IMR-90 (cell line): ENCODE measurements around the gene TROAP. TPM values are rescaled to one million over a fixed set of nuclear protein-coding genes. Genes with fewer than 3 reads are reported as not detected.
"Not testable (repeated sequence)": the region's sequence is repeated elsewhere in the genome, so short reads cannot be mapped to it uniquely, and the experiment has no call there.

Experiments
- ATAC-seq: fragments of 200-7000 bp; cut with Tn5 transposase; 2 replicates; pipeline ENCODE4 v1.9.1; 2020; ENCODE audit warnings: low read depth, mild to moderate bottlenecking, moderate library complexity
- BruUV-seq: library from RNA; stranded (reverse); fragments of 400-500 nt; replicated peaks from 2 replicates; lab custom pipeline; 2021; lab: Mats Ljungman, UMichigan
- CTCF ChIA-PET: fragments of 300-600 bp; formaldehyde crosslinking; extraction: SDS; loops from one replicate; lab custom pipeline; 2021; ENCODE audit warnings: antibody characterized with exemption; lab: Yijun Ruan, JAX
- POLR2A ChIA-PET: fragments of 300-600 bp; sonication (Branson Sonifier 250); formaldehyde crosslinking; loops from one replicate; lab custom pipeline; 2022; ENCODE audit warnings: antibody characterized with exemption; ENCODE audit not compliant: unreplicated experiment; lab: Charles Lee
- DNase-seq: peaks from one replicate; pipeline ENCODE4 v3.0.0; 2013
- H2AFZ ChIP-seq: replicated peaks from 2 replicates; pipeline ENCODE3; 2013; ENCODE audit warnings: low read length, mild to moderate bottlenecking; ENCODE audit not compliant: poor library complexity
- H2AK5ac ChIP-seq: 2 replicates; pipeline ENCODE4 v1.6.1; 2013; ENCODE audit warnings: low read depth, low read length, inconsistent platforms
- H2AK9ac ChIP-seq: replicated peaks from 2 replicates; pipeline ENCODE3; 2013; ENCODE audit warnings: mild to moderate bottlenecking, low read depth, low read length, moderate library complexity; ENCODE audit not compliant: poor library complexity
- H2BK120ac ChIP-seq: 2 replicates; pipeline ENCODE4 v1.6.1; 2013; ENCODE audit warnings: low read depth, low read length, inconsistent platforms
- H2BK15ac ChIP-seq: 3 replicates; pipeline ENCODE4 v1.6.1; 2013; ENCODE audit warnings: low read depth, low read length, inconsistent platforms
- H2BK20ac ChIP-seq: 2 replicates; pipeline ENCODE4 v1.6.1; 2013; ENCODE audit warnings: low read depth, mild to moderate bottlenecking, inconsistent platforms, low read length, moderate library complexity
- H2BK5ac ChIP-seq: 2 replicates; pipeline ENCODE4 v1.6.1; 2013; ENCODE audit warnings: mild to moderate bottlenecking, low read depth, low read length, inconsistent platforms; ENCODE audit not compliant: poor library complexity, severe bottlenecking
- H3K14ac ChIP-seq: replicated peaks from 2 replicates; pipeline ENCODE4 v1.6.1; 2013; ENCODE audit warnings: low read depth, low read length, inconsistent platforms
- H3K18ac ChIP-seq: 2 replicates; pipeline ENCODE4 v1.6.1; 2013; ENCODE audit warnings: low read depth, low read length, control low read depth
- H3K23ac ChIP-seq: 2 replicates; pipeline ENCODE4 v1.6.1; 2013; ENCODE audit warnings: low read depth, low read length, inconsistent platforms
- H3K27ac ChIP-seq: 2 replicates; pipeline ENCODE4 v1.5.1; 2013; ENCODE audit warnings: mild to moderate bottlenecking, control low read depth, low read length; ENCODE audit not compliant: insufficient read depth
- H3K27me3 ChIP-seq: 2 replicates; pipeline ENCODE4 v1.6.1; 2013; ENCODE audit warnings: low read length; ENCODE audit not compliant: control insufficient read depth, insufficient read depth
- H3K36me3 ChIP-seq: 2 replicates; pipeline ENCODE4 v1.6.1; 2013; ENCODE audit warnings: low read length, mixed read lengths; ENCODE audit not compliant: control insufficient read depth, insufficient read depth
- H3K4ac ChIP-seq: 2 replicates; pipeline ENCODE4 v1.6.1; 2013; ENCODE audit warnings: low read depth, low read length, inconsistent platforms
- H3K4me1 ChIP-seq: 2 replicates; pipeline ENCODE4 v1.6.1; 2013; ENCODE audit warnings: low read length, mixed read lengths; ENCODE audit not compliant: control insufficient read depth, insufficient read depth
- H3K4me2 ChIP-seq: 2 replicates; pipeline ENCODE4 v1.6.1; 2013; ENCODE audit warnings: low read depth, mild to moderate bottlenecking, control low read depth, low read length, moderate library complexity
- H3K4me3 ChIP-seq: 2 replicates; pipeline ENCODE4 v1.5.1; 2013; ENCODE audit warnings: low read depth, mild to moderate bottlenecking, control low read depth, low read length, moderate library complexity; ENCODE audit not compliant: insufficient read depth
- H3K56ac ChIP-seq: 2 replicates; pipeline ENCODE4 v1.6.1; 2013; ENCODE audit warnings: low read length, inconsistent platforms; ENCODE audit not compliant: insufficient read depth; ENCODE audit errors: extremely low read depth
- H3K79me1 ChIP-seq, 2 experiments: 2 replicates each; pipeline ENCODE4 v1.6.1; 2013; ENCODE audit warnings: low read length in 2 of 2, inconsistent platforms in 1 of 2, low read depth in 1 of 2
- H3K9ac ChIP-seq: 2 replicates; pipeline ENCODE4 v1.6.1; 2013; ENCODE audit warnings: low read depth, low read length, control low read depth
- H3K9me1 ChIP-seq: 2 replicates; pipeline ENCODE4 v1.6.1; 2013; ENCODE audit warnings: low read length, inconsistent platforms; ENCODE audit not compliant: insufficient read depth
- H3K9me3 ChIP-seq: 2 replicates; pipeline ENCODE4 v1.6.1; 2013; ENCODE audit warnings: low read length; ENCODE audit not compliant: control insufficient read depth, insufficient read depth
- H4K20me1 ChIP-seq: 2 replicates; pipeline ENCODE4 v1.6.1; 2013; ENCODE audit warnings: low read length, inconsistent platforms; ENCODE audit not compliant: insufficient read depth
- H4K5ac ChIP-seq: 2 replicates; pipeline ENCODE4 v1.6.1; 2013; ENCODE audit warnings: mild to moderate bottlenecking, low read depth, low read length, control low read depth
- H4K8ac ChIP-seq, 2 experiments: 2 replicates each; pipeline ENCODE4 v1.6.1; 2013; ENCODE audit warnings: low read depth in 2 of 2, low read length in 2 of 2, control low read depth in 1 of 2, inconsistent platforms in 1 of 2
- H4K91ac ChIP-seq: 2 replicates; pipeline ENCODE4 v1.6.1; 2013; ENCODE audit warnings: low read depth, low read length, inconsistent platforms; ENCODE audit not compliant: insufficient read depth
- CEBPB ChIP-seq: IDR thresholded peaks from 2 replicates; pipeline ENCODE4 v1.6.1; 2012; ENCODE audit warnings: low read depth, low read length, improper control_type of control experiment
- CHD1 ChIP-seq: IDR thresholded peaks from 2 replicates; pipeline ENCODE4 v1.6.1; 2012; ENCODE audit warnings: low read depth, low read length, improper control_type of control experiment
- FOS ChIP-seq: fragments of 150-350 bp; IDR thresholded peaks from 2 replicates; pipeline ENCODE4 v1.6.1; 2016; ENCODE audit warnings: low read depth, low read length
- MAZ ChIP-seq: IDR thresholded peaks from 2 replicates; pipeline ENCODE4 v1.6.1; 2012; ENCODE audit warnings: low read depth, mild to moderate bottlenecking, low read length, improper control_type of control experiment, moderate library complexity, borderline replicate concordance
- NFE2L2 ChIP-seq: fragments of 150-350 bp; IDR thresholded peaks from 2 replicates; pipeline ENCODE4 v1.6.1; 2016; ENCODE audit warnings: low read depth, mild to moderate bottlenecking, low read length
- RCOR1 ChIP-seq: IDR thresholded peaks from 2 replicates; pipeline ENCODE4 v1.6.1; 2012; ENCODE audit warnings: mild to moderate bottlenecking, low read length, improper control_type of control experiment; ENCODE audit not compliant: insufficient replicate concordance
- RFX5 ChIP-seq: IDR thresholded peaks from 2 replicates; pipeline ENCODE4 v1.8.0; 2012; ENCODE audit warnings: low read depth, mild to moderate bottlenecking, low read length, moderate library complexity
- WGBS, 2 experiments: methylation state at CpG; one replicate each; pipeline versions ENCODE4 v1.1.5 to v1.1.7; 2013; ENCODE audit warnings: missing lambda C conversion rate in 2 of 2; ENCODE audit not compliant: insufficient read length in 1 of 2; ENCODE audit errors: extremely low coverage in 2 of 2; 5-methylcytosine and 5-hydroxymethylcytosine counted together
- dilution Hi-C: fragments of 300-500 bp; cut with HindIII; formaldehyde crosslinking; loops from one replicate; pipeline ENCODE4 v1.14.3; 2018; ENCODE audit warnings: low sequenced_read_pairs; ENCODE audit not compliant: unreplicated experiment
- in situ Hi-C: fragments of 300-500 bp; cut with MboI; formaldehyde crosslinking; loops from 3 replicates; pipeline ENCODE4 v1.14.3; 2019; ENCODE audit warnings: low sequenced_read_pairs, inconsistent platforms, mixed read lengths
- intact Hi-C: fragments of 100-400 bp; cut with micrococcal nuclease; formaldehyde crosslinking; loops from 2 replicates; pipeline ENCODE4 v1.10.0; 2022
- polyA plus RNA-seq, 3 experiments: library from polyadenylated mRNA; depleted of rRNA; stranded (reverse); fragments of >200 nt; gene quantifications; 2 replicates each; pipeline ENCODE4 v1.2.3, GENCODE V29; 2012; ENCODE audit warnings: low replicate concordance in 1 of 3
- total RNA-seq: library from RNA; depleted of rRNA; stranded (reverse); fragments of >200 nt; gene quantifications from 2 replicates; pipeline ENCODE4 v1.2.3, GENCODE V29; 2012
- TF ChIP-seq, protein P1 (sequence below): fragments of 150-350 bp; IDR thresholded peaks from 2 replicates; pipeline ENCODE4 v1.6.1; 2017; ENCODE audit warnings: mild to moderate bottlenecking, antibody characterized with exemption, low read length, low read depth

TROAP gene
- total and polyA plus RNA-seq, 2 of the 4 experiments (the other 2 are of a cell fraction), result 21.5 to 29.3 TPM

DNA sequence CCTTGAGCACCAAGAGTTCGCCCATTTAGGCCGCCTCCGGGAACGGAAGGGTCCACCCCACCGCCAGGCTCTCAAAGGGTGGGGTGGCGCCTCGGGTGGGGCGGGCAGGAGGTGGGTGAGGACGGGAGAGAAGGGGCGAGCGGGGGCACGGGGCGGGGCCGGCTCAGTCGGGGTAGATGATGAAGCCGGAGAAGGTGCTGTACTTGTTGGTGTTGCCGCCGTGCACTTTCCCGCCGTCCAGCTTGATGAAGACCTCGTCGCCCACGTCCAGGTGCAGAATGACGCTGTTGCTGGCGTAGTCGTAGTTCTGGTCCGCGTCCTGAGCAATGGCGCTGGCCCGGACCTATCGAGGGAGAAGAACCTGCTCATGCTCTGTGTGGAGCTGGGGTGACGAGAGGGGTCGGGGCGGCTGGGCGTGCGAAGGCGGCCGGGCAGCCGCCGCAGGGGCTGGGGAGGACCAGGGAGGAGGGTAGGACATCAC lies 9.9 kb downstream of the TROAP start:
- CTCF ChIA-PET, result interaction anchor here (1.2 to 3.6 kb wide), 2 partner anchors 9 to 15 kb away, joined by 3 to 24 read pairs; no protein-coding TSS in a partner anchor
- H3K36me3 ChIP-seq, result peaks cover 6% of the 10 kb centered on the region
- H3K18ac ChIP-seq, result no peak overlapping the region
- H3K79me1 ChIP-seq, result no peaks in the 10 kb centered on the region
- no peak overlapping the region for H3K4me3 ChIP-seq
- ATAC-seq (no peak), DNase-seq (no peak)
- no peaks in the 10 kb centered on the region for H3K4me1 ChIP-seq
- H2AK9ac ChIP-seq, result no peak overlapping the region
- H3K27me3 ChIP-seq, result peaks cover 34% of the 10 kb centered on the region
- dilution Hi-C loops (no loop called here), in situ Hi-C loops (no loop called here), intact Hi-C loops (no loop called here)
- H4K5ac ChIP-seq, result no peak overlapping the region
- H3K4ac ChIP-seq, result no peak overlapping the region
- no peaks in the 10 kb centered on the region for H3K9me1 ChIP-seq
- no peak overlapping the region for H2BK15ac ChIP-seq
- H3K56ac ChIP-seq, result no peak overlapping the region
- H3K9me3 ChIP-seq, result no peaks in the 10 kb centered on the region
- POLR2A ChIA-PET, result no interaction called here
- no peak overlapping the region for H2BK120ac ChIP-seq
- H3K4me2 ChIP-seq, result no peak overlapping the region
- no peaks in the 10 kb centered on the region for H4K20me1 ChIP-seq
- no peak overlapping the region for H3K23ac ChIP-seq
- no peak overlapping the region for H2AK5ac ChIP-seq
- H3K27ac ChIP-seq, result no peak overlapping the region
- 40% methylated on average over 22 of the region's 40 CpGs; no CpG with 5 or more reads in 1 of the 2 experiments for WGBS, 2 experiments
- no peak overlapping the region for H3K9ac ChIP-seq
- TF ChIP-seq, protein P1, sequence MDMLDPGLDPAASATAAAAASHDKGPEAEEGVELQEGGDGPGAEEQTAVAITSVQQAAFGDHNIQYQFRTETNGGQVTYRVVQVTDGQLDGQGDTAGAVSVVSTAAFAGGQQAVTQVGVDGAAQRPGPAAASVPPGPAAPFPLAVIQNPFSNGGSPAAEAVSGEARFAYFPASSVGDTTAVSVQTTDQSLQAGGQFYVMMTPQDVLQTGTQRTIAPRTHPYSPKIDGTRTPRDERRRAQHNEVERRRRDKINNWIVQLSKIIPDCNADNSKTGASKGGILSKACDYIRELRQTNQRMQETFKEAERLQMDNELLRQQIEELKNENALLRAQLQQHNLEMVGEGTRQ, result no peak
- TF ChIP-seq RFX5 (no peak), CHD1 (no peak), FOS (no peak), NFE2L2 (no peak), CEBPB (no peak), RCOR1 (no peak), MAZ (no peak)
- no TSS peak for BruUV-seq
- no peak overlapping the region for H4K91ac ChIP-seq
- H2AFZ ChIP-seq, result peak overlapping the region; percentile 55
- H4K8ac ChIP-seq, result no peak overlapping the region
- no peak overlapping the region for H3K14ac ChIP-seq
- no peak overlapping the region for H2BK20ac ChIP-seq
- no peak overlapping the region for H2BK5ac ChIP-seq

- H3K56ac ChIP-seq, H2AK5ac ChIP-seq, H3K18ac ChIP-seq, ATAC-seq, H4K8ac ChIP-seq, H2BK20ac ChIP-seq, H2BK120ac ChIP-seq, BruUV-seq, H3K14ac ChIP-seq, H2AFZ ChIP-seq, H4K91ac ChIP-seq, H3K23ac ChIP-seq, H3K9me1 ChIP-seq, H3K4ac ChIP-seq, H2BK5ac ChIP-seq, H4K20me1 ChIP-seq, H3K9me3 ChIP-seq, H2BK15ac ChIP-seq, H4K5ac ChIP-seq, H3K4me3 ChIP-seq, H3K36me3 ChIP-seq, intact Hi-C loops, H3K79me1 ChIP-seq, H2AK9ac ChIP-seq, H3K4me1 ChIP-seq, POLR2A ChIA-PET, H3K27ac ChIP-seq, dilution Hi-C loops, DNase-seq, H3K4me2 ChIP-seq, in situ Hi-C loops, H3K9ac ChIP-seq: not testable (repeated sequence)
- peaks cover 42% of the 10 kb centered on the region for H3K27me3 ChIP-seq
- no CpG with 5 or more reads among the region's 21 CpGs for WGBS, 2 experiments
- CTCF ChIA-PET, result interaction anchor here (1.2 to 3.6 kb wide), 2 partner anchors 8 to 14 kb away, joined by 3 to 24 read pairs; no protein-coding TSS in a partner anchor
Measured at GRCh38 chr12:49333778-49334177, 10.7 kb downstream of the TROAP start.
